ENCODE measurements around the gene LENG1.
"Not testable (repeated sequence)": the region's sequence is repeated elsewhere in the genome, so short reads cannot be mapped to it uniquely, and the experiment has no call there.

The LENG1 gene

DNA sequence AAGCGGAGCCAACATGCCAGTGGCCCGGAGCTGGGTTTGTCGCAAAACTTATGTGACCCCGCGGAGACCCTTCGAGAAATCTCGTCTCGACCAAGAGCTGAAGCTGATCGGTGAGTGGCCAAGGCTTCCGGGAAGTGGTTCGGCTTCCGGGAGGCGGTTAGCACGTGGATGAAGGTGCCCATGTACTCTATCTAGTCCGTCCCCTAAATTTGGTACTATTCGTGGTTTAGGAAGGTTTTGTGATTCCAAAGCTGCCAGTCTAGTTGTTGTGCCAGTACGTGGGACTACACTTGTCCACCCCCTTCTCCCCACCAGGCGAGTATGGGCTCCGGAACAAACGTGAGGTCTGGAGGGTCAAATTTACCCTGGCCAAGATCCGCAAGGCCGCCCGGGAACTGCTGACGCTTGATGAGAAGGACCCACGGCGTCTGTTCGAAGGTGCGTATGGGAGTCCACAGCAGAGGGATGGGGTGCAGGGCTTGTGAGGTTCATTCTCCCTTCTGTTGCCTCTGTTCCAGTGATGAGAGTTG lies 41.7 kb upstream of the LENG1 start:
- Histone ChIP-seq H3K4me3 (ENCODE audit: low read length) (peak overlapping the region; percentile 83), H3K4me2 (ENCODE audit: low read length) (peak overlapping the region; percentile 94), H3K36me3 (ENCODE audit: insufficient read depth, low read length) (peaks cover 55% of the 10 kb centered on the region), H3K9ac (ENCODE audit: low read depth, low read length) (peak overlapping the region; percentile 95), H3K4me1 (ENCODE audit: control insufficient read depth, insufficient read depth, low read length) (peaks cover 30% of the 10 kb centered on the region), H3K27me3 (ENCODE audit: control insufficient read depth, insufficient read depth, low read length) (no peaks in the 10 kb centered on the region), H3K9me3 (replicated peaks; ENCODE audit: low read length) (no peaks in the 10 kb centered on the region)

DNA sequence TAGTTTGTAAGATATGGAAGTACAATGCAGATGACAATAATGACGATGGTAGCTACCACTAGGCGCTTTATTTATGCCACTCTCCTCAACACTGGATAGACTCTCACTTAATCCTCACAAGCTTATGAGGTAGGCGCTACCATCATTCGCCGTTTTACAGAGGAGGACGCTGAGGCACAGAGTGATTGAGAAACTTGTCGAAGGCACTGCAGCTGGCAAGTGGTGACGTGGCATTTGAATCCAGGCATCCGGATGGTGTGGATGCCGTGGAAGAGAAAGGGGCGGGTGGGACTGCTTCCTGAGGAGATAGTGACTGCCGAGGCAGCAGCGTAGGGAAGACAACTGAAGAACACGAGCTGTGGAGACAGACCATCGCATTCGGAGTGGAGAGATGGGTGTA lies 39.9 kb upstream of the LENG1 start:
- Histone ChIP-seq H3K4me3 (ENCODE audit: low read length) (no peak overlapping the region), H3K9ac (ENCODE audit: low read depth, low read length) (no peak overlapping the region), H3K4me2 (ENCODE audit: low read length) (no peak overlapping the region), H3K27me3 (ENCODE audit: control insufficient read depth, insufficient read depth, low read length) (no peaks in the 10 kb centered on the region), H3K4me1 (ENCODE audit: control insufficient read depth, insufficient read depth, low read length) (peaks cover 23% of the 10 kb centered on the region), H3K9me3 (replicated peaks; ENCODE audit: low read length) (no peaks in the 10 kb centered on the region), H3K36me3 (ENCODE audit: insufficient read depth, low read length) (peaks cover 37% of the 10 kb centered on the region)

DNA sequence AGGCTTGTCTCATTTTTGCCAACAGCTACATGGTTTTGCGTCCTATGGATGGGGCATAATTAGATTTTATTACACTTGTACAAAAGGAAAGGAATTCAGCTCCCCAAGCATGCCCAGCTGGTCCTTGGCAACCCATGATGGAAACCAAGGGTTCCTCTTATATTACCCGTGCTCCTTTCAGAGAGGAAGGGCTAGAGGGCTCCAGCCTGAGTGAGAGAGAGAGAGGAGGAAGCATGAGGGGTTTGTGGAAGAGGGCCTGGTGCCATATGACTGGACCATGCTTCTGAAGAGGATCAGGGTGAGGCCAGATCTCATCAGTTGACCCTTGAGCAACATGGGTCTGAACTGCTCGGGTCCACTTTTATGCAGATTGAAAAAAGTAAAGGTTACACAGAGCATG lies 37.6 kb upstream of the LENG1 start:
- no peak overlapping the region for H3K4me3 ChIP-seq (ENCODE audit: low read length)
- H3K4me1 ChIP-seq (ENCODE audit: control insufficient read depth, insufficient read depth, low read length), result peaks cover 8% of the 10 kb centered on the region
- no peak overlapping the region for H3K4me2 ChIP-seq (ENCODE audit: low read length)
- H3K9ac ChIP-seq (ENCODE audit: low read depth, low read length), result no peak overlapping the region
- H3K9me3 ChIP-seq (replicated peaks; ENCODE audit: low read length), result no peaks in the 10 kb centered on the region
- H3K36me3 ChIP-seq (ENCODE audit: insufficient read depth, low read length), result peaks cover 28% of the 10 kb centered on the region
- H3K27me3 ChIP-seq (ENCODE audit: control insufficient read depth, insufficient read depth, low read length), result no peaks in the 10 kb centered on the region

DNA sequence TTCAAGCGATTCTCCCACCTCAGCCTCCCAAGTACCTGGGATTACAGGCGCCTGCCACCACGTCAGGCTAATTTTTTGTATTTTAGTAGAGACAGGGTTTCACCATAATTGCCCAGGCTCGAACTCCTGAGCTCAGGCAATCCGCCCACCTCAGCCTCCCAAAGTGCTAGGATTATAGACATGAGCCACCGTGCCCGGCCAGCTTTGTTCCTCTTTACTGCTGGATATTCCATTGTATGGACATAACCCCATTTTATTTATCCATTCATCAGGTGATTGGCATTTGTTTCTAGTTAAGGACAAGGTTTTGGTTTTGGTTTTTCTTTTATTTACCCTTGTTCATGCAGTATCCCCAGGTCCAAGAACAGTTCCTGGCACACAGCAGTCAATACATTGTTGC lies 37.0 kb upstream of the LENG1 start:
- peaks cover 23% of the 10 kb centered on the region for H3K36me3 ChIP-seq (ENCODE audit: insufficient read depth, low read length)
- H3K4me3 ChIP-seq (ENCODE audit: low read length), result no peak overlapping the region
- no peaks in the 10 kb centered on the region for H3K9me3 ChIP-seq (replicated peaks; ENCODE audit: low read length)

DNA sequence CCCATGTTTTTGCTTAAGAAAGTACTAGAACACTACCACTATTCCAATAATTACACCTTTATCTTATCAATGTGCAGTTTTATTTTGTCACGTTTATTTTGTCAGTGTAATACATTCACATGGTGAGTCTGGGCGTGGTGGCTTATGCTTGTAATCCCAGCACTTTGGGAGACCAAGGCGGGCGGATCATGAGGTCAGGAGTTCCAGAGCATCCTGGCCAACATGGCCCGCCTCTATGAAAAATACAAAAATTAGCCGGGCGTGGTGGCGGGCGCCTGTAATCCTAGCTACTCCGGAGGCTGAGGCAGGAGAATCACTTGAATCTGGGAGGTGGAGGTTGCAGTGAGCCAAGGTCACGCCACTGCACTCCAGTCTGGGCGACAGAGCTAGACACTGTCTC lies 34.9 kb upstream of the LENG1 start:
- not testable (repeated sequence) for H3K9ac ChIP-seq (ENCODE audit: low read depth, low read length); H3K9me3 ChIP-seq (replicated peaks; ENCODE audit: low read length); H3K4me2 ChIP-seq (ENCODE audit: low read length); H3K27me3 ChIP-seq (ENCODE audit: control insufficient read depth, insufficient read depth, low read length); H3K4me3 ChIP-seq (ENCODE audit: low read length)
- H3K36me3 ChIP-seq (ENCODE audit: insufficient read depth, low read length), result peaks cover 17% of the 10 kb centered on the region
- H3K4me1 ChIP-seq (ENCODE audit: control insufficient read depth, insufficient read depth, low read length), result peaks cover 11% of the 10 kb centered on the region

More for the DNA sequence above, 37.0 kb upstream of the LENG1 start:
- Histone ChIP-seq H3K4me1 (ENCODE audit: control insufficient read depth, insufficient read depth, low read length) (peaks cover 11% of the 10 kb centered on the region), H3K4me2 (ENCODE audit: low read length) (no peak overlapping the region), H3K27me3 (ENCODE audit: control insufficient read depth, insufficient read depth, low read length) (no peaks in the 10 kb centered on the region), H3K9ac (ENCODE audit: low read depth, low read length) (no peak overlapping the region)

DNA sequence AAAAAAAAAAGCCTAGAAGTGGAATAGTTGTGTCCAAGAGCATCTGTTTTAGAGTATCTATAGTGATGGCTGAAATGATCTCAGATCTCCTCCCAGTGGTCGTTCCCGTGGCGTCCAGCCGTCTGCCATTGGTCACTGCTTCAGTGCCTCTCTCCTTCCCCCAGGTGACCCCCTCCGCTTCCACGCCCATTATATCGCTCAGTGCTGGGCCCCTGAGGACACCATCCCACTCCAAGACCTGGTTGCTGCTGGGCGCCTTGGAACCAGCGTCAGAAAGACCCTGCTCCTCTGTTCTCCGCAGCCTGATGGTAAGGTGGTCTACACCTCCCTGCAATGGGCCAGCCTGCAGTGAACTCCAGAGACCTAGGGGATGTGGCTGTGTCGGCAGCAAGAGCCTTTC lies 33.5 kb upstream of the LENG1 start:
- Histone ChIP-seq H3K4me1 (ENCODE audit: control insufficient read depth, insufficient read depth, low read length) (peaks cover 17% of the 10 kb centered on the region), H3K9me3 (replicated peaks; ENCODE audit: low read length) (no peaks in the 10 kb centered on the region), H3K27me3 (ENCODE audit: control insufficient read depth, insufficient read depth, low read length) (no peaks in the 10 kb centered on the region), H3K9ac (ENCODE audit: low read depth, low read length) (no peak overlapping the region), H3K4me2 (ENCODE audit: low read length) (no peak overlapping the region), H3K4me3 (ENCODE audit: low read length) (no peak overlapping the region), H3K36me3 (ENCODE audit: insufficient read depth, low read length) (peaks cover 17% of the 10 kb centered on the region)

DNA sequence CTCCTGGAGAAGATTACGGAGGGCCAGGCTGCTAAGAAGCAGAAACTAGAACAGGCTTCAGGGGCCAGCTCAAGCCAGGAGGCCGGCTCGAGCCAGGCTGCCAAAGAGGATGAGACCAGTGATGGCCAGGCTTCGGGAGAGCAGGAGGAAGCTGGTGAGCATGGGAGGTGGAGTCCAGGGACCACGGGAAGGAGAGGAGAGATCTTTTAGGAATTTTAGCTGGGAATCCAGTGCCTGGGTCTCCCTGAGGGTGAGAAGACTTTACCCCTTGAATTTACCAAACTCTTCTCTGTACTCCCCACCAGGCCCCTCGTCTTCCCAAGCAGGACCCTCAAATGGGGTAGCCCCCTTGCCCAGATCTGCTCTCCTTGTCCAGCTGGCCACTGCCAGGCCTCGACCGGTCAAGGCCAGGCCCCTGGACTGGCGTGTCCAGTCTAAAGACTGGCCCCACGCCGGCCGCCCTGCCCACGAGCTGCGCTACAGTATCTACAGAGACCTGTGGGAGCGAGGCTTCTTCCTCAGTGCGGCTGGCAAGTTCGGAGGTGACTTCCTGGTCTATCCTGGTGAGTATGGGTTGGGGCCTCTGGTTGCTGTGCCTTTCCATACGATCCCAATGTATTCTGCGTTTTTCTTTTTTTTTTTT lies 32.4 kb upstream of the LENG1 start:
- Histone ChIP-seq H3K27me3 (ENCODE audit: control insufficient read depth, insufficient read depth, low read length) (no peaks in the 10 kb centered on the region), H3K4me3 (ENCODE audit: low read length) (peak overlapping the region; percentile 90), H3K36me3 (ENCODE audit: insufficient read depth, low read length) (peaks cover 19% of the 10 kb centered on the region), H3K4me2 (ENCODE audit: low read length) (peak overlapping the region; percentile 92), H3K9me3 (replicated peaks; ENCODE audit: low read length) (no peaks in the 10 kb centered on the region), H3K4me1 (ENCODE audit: control insufficient read depth, insufficient read depth, low read length) (peaks cover 18% of the 10 kb centered on the region), H3K9ac (ENCODE audit: low read depth, low read length) (peak overlapping the region; percentile 96)

DNA sequence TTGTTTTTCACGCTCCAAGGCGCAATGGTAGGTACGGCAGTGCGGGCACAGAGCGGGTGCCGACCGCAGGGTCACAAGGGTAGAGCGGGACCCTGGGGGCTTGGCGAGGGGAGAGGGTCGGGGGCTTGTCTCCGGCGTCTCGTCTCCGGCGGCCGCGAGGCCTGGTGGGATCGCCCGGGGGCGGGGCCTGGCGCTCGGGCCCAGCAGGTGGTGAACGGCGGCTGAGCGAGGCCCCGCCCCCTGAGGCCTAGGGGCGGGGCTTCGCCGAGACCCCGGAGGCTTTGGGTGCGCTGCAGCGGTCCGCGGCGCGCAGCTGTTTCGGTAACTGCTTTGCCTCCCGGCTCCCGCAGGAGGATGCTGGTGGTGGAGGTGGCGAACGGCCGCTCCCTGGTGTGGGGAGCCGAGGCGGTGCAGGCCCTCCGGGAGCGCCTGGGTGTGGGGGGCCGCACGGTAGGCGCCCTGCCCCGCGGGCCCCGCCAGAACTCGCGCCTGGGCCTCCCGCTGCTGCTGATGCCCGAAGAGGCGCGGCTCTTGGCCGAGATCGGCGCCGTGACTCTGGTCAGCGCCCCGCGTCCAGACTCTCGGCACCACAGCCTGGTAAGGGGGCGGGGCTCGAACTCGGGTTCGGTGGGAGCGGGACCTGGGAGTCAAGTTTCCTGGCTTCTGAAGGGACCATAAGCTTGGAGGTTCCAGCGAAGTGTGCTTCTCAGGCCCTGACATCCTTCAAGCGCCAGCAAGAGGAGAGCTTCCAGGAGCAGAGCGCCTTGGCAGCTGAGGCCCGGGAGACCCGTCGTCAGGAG lies 31.7 kb upstream of the LENG1 start, which contains the start of gene TSEN34:
TSS of gene TSEN34 (plus strand) at position 298 of the 800 bp plus-strand sequence. CDS start at position 355, 57 bp downstream.
- H3K9me3 ChIP-seq (replicated peaks; ENCODE audit: low read length), result no peaks in the 10 kb centered on the region
- peaks cover 26% of the 10 kb centered on the region for H3K36me3 ChIP-seq (ENCODE audit: insufficient read depth, low read length)
- H3K4me3 ChIP-seq (ENCODE audit: low read length), result peak within 1 kb of the TSS; percentile 90
- H3K9ac ChIP-seq (ENCODE audit: low read depth, low read length), result peak within 1 kb of the TSS; percentile 96
- no peaks in the 10 kb centered on the region for H3K27me3 ChIP-seq (ENCODE audit: control insufficient read depth, insufficient read depth, low read length)
- peak within 1 kb of the TSS; percentile 92 for H3K4me2 ChIP-seq (ENCODE audit: low read length)
- H3K4me1 ChIP-seq (ENCODE audit: control insufficient read depth, insufficient read depth, low read length), result peaks cover 18% of the 10 kb centered on the region

DNA sequence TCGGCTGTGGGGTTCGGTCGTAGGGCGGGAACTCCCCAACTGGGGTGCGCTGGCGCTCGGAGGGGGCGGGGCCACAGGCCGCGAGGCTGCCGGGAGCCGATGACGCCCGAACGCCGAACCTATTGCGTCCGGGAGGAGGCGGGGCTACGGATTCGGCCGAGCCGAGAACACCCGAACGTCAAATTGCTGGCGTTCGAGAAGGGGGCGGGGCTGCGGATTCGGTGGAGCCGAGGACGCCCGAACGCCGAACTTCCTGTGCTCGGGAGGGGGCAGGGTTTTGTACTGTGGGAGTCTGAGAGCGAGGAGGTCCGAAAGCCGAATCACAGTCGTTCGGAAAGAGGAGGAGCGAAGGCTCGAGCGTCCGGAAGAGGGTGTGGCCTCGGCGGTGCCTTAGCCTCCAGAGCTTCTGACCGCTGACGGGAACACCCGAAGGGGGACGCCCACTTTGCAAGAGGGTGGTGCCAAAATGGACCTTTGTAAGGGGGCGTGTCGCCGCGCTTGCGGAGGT lies 31.0 kb upstream of the LENG1 start:
- H3K9me3 ChIP-seq (replicated peaks; ENCODE audit: low read length), result no peaks in the 10 kb centered on the region
- peak overlapping the region; percentile 90 for H3K4me3 ChIP-seq (ENCODE audit: low read length)
- peaks cover 18% of the 10 kb centered on the region for H3K4me1 ChIP-seq (ENCODE audit: control insufficient read depth, insufficient read depth, low read length)
- H3K36me3 ChIP-seq (ENCODE audit: insufficient read depth, low read length), result peaks cover 26% of the 10 kb centered on the region
- peak overlapping the region; percentile 96 for H3K9ac ChIP-seq (ENCODE audit: low read depth, low read length)
- H3K4me2 ChIP-seq (ENCODE audit: low read length), result peak overlapping the region; percentile 92
- no peaks in the 10 kb centered on the region for H3K27me3 ChIP-seq (ENCODE audit: control insufficient read depth, insufficient read depth, low read length)

DNA sequence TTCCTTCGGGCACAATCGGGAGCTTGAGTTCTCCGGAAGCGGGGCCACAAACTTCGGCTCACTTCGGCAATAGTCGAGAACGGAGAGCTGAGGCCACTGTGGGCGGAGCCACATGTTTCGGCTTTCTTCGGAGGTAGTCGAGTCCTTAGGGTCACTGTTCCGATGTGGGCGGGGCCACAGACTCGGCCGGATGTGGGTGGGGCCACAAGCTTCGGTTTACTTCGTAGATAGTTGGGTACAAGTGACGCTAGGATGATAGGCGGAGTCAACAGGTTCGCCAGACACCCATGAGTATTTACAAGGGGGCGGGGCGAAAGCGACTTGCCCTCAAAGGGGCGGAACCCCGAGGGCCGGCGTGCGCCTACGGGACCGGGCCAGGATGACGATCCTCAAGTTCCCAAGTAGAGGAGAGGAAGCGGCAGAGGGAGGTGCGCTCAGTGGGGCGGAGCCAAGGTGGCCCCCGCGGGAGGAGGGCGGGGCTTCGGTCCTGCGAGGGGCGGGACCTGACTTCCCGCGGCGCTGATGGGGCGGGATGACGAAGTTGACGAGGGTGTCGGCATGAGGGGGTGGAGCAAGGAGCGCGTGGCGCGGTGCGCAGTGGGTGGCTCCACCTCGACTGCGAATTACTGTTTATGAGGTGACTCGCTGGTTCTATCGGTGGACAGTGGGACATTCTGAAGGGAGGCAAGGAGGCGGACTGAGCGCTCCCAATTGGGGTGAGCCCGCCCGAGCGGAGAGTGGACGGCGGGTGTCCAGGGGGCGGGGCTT lies 30.4 kb upstream of the LENG1 start:
- Histone ChIP-seq H3K9me3 (replicated peaks; ENCODE audit: low read length) (no peaks in the 10 kb centered on the region), H3K9ac (ENCODE audit: low read depth, low read length) (peak overlapping the region; percentile 96), H3K4me2 (ENCODE audit: low read length) (peak overlapping the region; percentile 92), H3K27me3 (ENCODE audit: control insufficient read depth, insufficient read depth, low read length) (no peaks in the 10 kb centered on the region), H3K4me1 (ENCODE audit: control insufficient read depth, insufficient read depth, low read length) (peaks cover 18% of the 10 kb centered on the region), H3K36me3 (ENCODE audit: insufficient read depth, low read length) (peaks cover 30% of the 10 kb centered on the region), H3K4me3 (ENCODE audit: low read length) (peak overlapping the region; percentile 92)

DNA sequence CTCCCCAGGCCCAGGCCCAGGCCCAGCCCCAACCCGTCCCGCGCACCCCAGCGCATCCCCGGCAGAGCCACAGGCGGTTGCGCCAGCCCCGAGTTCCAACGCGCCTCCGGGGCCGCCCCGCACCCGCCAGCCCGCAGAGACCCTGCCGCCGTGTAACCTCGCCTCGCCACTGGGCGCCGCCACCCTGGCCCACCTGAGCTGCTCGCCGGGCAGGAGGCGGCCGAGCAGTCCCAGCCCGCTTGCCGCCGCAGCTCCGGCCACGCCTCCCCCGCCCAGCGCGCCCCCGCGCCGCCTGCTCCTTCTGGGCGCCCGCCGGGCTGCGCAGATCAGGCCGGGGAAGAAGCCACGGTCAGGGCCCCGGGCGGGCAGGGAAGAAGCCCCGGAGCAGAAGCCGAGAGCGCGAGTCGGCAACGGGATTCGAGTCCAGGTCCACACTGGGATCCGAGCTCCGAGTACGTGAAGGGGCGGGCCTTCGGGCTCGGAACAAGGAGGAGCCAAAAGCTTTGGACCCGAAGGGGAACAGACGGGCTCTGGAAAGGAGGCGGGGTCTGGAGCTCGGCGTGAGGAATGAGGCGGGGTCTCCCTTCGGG lies 29.7 kb upstream of the LENG1 start, which contains the start of gene MBOAT7:
TSS of gene MBOAT7 (minus strand) at position 436 of the 590 bp plus-strand sequence. CDS start 1,072 bp downstream, outside the sequence.
- Histone ChIP-seq H3K9me3 (replicated peaks; ENCODE audit: low read length) (no peaks in the 10 kb centered on the region), H3K9ac (ENCODE audit: low read depth, low read length) (peak within 1 kb of the TSS; percentile 96), H3K4me2 (ENCODE audit: low read length) (peak within 1 kb of the TSS; percentile 92), H3K4me1 (ENCODE audit: control insufficient read depth, insufficient read depth, low read length) (peaks cover 18% of the 10 kb centered on the region), H3K36me3 (ENCODE audit: insufficient read depth, low read length) (peaks cover 30% of the 10 kb centered on the region), H3K27me3 (ENCODE audit: control insufficient read depth, insufficient read depth, low read length) (no peaks in the 10 kb centered on the region), H3K4me3 (ENCODE audit: low read length) (peak within 1 kb of the TSS; percentile 92)
